K562 (cell line): ENCODE results near the gene PRKAR1B. TPM values are rescaled to one million over a fixed set of nuclear protein-coding genes. Genes with fewer than 3 reads are reported as not detected.
A peak's percentile ranks its signal among the peaks of the same experiment; 100 is the strongest.

ENCODE experiments used
- ATAC-seq: fragments of 200-7000 bp; cut with Tn5 transposase; 3 replicates; pipeline ENCODE4 v1.9.1; 2020; ENCODE audit warnings: moderate library complexity
- BruUV-seq: library from RNA; stranded (reverse); fragments of 400-500 nt; replicated peaks from 2 replicates; lab custom pipeline; 2021; lab: Mats Ljungman, UMichigan
- CTCF ChIA-PET: fragments of 300-600 bp; formaldehyde crosslinking; extraction: SDS; loops from one replicate; lab custom pipeline; 2021; ENCODE audit warnings: low intra/inter-chr PET ratio; lab: Yijun Ruan, JAX
- POLR2A ChIA-PET: fragments of 300-600, 350-650 bp; sonication (Branson Sonifier 250); formaldehyde crosslinking; extraction: SDS; loops from one replicate; lab custom pipeline; 2021; ENCODE audit warnings: antibody characterized with exemption, inconsistent platforms; lab: Yijun Ruan, JAX
- DNase-seq, 4 experiments: peaks; one replicate each; pipeline versions ENCODE4 v3.0.0 to v3.0.0-alpha.2; 2011 to 2018; ENCODE audit warnings: low spot score in 3 of 4, mixed read lengths in 3 of 4; ENCODE audit errors: extremely low read depth in 1 of 4
- FAIRE-seq: peaks from 2 replicates; lab custom pipeline; 2011; peaks lifted over from hg19 to GRCh38; lab: Jason Lieb, UNC
- H2AFZ ChIP-seq: 2 replicates; pipeline ENCODE4 v1.6.0; 2011; ENCODE audit warnings: low read depth, low read length, control low read depth, inconsistent platforms
- H3K27ac ChIP-seq: fragments of 200-600 bp; 3 replicates; pipeline ENCODE4 v1.8.0; 2011; ENCODE audit warnings: low read depth, mild to moderate bottlenecking, control low read depth, inconsistent platforms, low read length, moderate library complexity, mixed read lengths; ENCODE audit errors: extremely low read depth
- H3K27me3 ChIP-seq, 2 experiments: fragments of 300-600 bp in 1 of 2; 2 replicates in 1 of 2; 3 replicates in 1 of 2; pipeline versions ENCODE4 v1.6.0 to v1.8.0; 2011; ENCODE audit warnings: inconsistent platforms in 2 of 2, low read length in 2 of 2, mild to moderate bottlenecking in 1 of 2, mixed read lengths in 1 of 2, moderate library complexity in 1 of 2; ENCODE audit not compliant: control insufficient read depth in 2 of 2, insufficient read depth in 2 of 2
- H3K36me3 ChIP-seq: fragments of 300-600 bp; 3 replicates; pipeline ENCODE4 v1.8.0; 2011; ENCODE audit warnings: mild to moderate bottlenecking, low read length, inconsistent platforms; ENCODE audit not compliant: control insufficient read depth, insufficient read depth
- H3K4me1 ChIP-seq, 2 experiments: fragments of 200-600 bp in 1 of 2; replicated peaks in 1 of 2; 2 replicates in 1 of 2; 3 replicates in 1 of 2; pipeline versions ENCODE4 v1.5.1 to v1.8.0; 2011; ENCODE audit warnings: inconsistent platforms in 2 of 2, low read length in 2 of 2, mild to moderate bottlenecking in 1 of 2, mixed read lengths in 1 of 2, moderate library complexity in 1 of 2; ENCODE audit not compliant: control insufficient read depth in 2 of 2, insufficient read depth in 2 of 2
- H3K4me2 ChIP-seq: 2 replicates; pipeline ENCODE4 v1.6.1; 2011; ENCODE audit warnings: low read length, control low read depth, inconsistent platforms, mixed read lengths; ENCODE audit not compliant: insufficient read depth
- H3K4me3 ChIP-seq: fragments of 200-600 bp; sonication (generic), shearing (Covaris generic); 2 replicates; pipeline ENCODE4 v1.5.1; 2016; ENCODE audit warnings: control low read depth, inconsistent platforms
- H3K79me2 ChIP-seq: fragments of 200-600 bp; 3 replicates; pipeline ENCODE4 v1.8.0; 2011; ENCODE audit warnings: low read length, inconsistent platforms; ENCODE audit not compliant: control insufficient read depth, insufficient read depth
- H3K9ac ChIP-seq, 2 experiments: 2 replicates each; pipeline versions ENCODE4 v1.6.0 to v1.6.1; 2011; ENCODE audit warnings: low read depth in 2 of 2, low read length in 2 of 2, control low read depth in 1 of 2, inconsistent platforms in 1 of 2, mild to moderate bottlenecking in 1 of 2, mixed read lengths in 1 of 2; ENCODE audit not compliant: insufficient read depth in 1 of 2
- H3K9me1 ChIP-seq: one replicate; pipeline ENCODE4 v1.6.0; 2011; ENCODE audit warnings: inconsistent platforms, mild to moderate bottlenecking, low read length, moderate library complexity; ENCODE audit not compliant: control insufficient read depth, insufficient read depth
- H3K9me3 ChIP-seq: replicated peaks from 2 replicates; pipeline ENCODE4 v1.5.1; 2011; ENCODE audit warnings: low read depth, low read length, inconsistent platforms; ENCODE audit not compliant: control insufficient read depth, insufficient read depth
- H4K20me1 ChIP-seq: replicated peaks from 2 replicates; pipeline ENCODE4 v1.6.1; 2011; ENCODE audit warnings: low read length, inconsistent platforms, mixed read lengths; ENCODE audit not compliant: control insufficient read depth, insufficient read depth
- C11orf30 ChIP-seq: fragments of 450-650 bp; IDR thresholded peaks from 2 replicates; pipeline ENCODE4 v1.6.1; 2016; ENCODE audit warnings: low read depth, mild to moderate bottlenecking
- ETV5 ChIP-seq: sonication (generic); formaldehyde crosslinking; IDR thresholded peaks from 2 replicates; pipeline ENCODE4 v1.4.0; 2020; ENCODE audit warnings: low read depth, mild to moderate bottlenecking, missing genetic modification reagents
- ILK ChIP-seq: fragments of 450-650 bp; IDR thresholded peaks from 2 replicates; pipeline ENCODE4 v1.6.1; 2016; ENCODE audit warnings: missing genetic modification characterization, low read depth, mild to moderate bottlenecking, missing compliant biosample characterization, moderate library complexity, borderline replicate concordance
- MEF2A ChIP-seq: IDR thresholded peaks from 2 replicates; pipeline ENCODE4 v1.6.1; 2011; ENCODE audit warnings: low read depth, mild to moderate bottlenecking, low read length, moderate library complexity; ENCODE audit not compliant: control insufficient read depth
- MEF2D ChIP-seq: conservative IDR thresholded peaks from 2 replicates; pipeline ENCODE4 v1.6.1; 2016; ENCODE audit warnings: low read depth, missing genetic modification characterization, missing compliant biosample characterization
- RB1 ChIP-seq: fragments of 450-650 bp; IDR thresholded peaks from 2 replicates; pipeline ENCODE4 v1.6.1; 2017; ENCODE audit warnings: low read depth, mild to moderate bottlenecking
- RBFOX2 ChIP-seq: fragments of 200-400 bp; formaldehyde crosslinking; IDR thresholded peaks from 2 replicates; pipeline ENCODE4 v1.6.1; 2017; ENCODE audit warnings: low read depth, mild to moderate bottlenecking, low read length, moderate library complexity
- SRSF9 ChIP-seq: fragments of 200-400 bp; formaldehyde crosslinking; IDR thresholded peaks from 2 replicates; pipeline ENCODE4 v1.6.1; 2017; ENCODE audit warnings: low read depth, low read length, borderline replicate concordance
- ZNF133 ChIP-seq: fragments of 250-450 bp; sonication (Bioruptor Pico); IDR thresholded peaks from 2 replicates; pipeline ENCODE4 v1.4.0; 2020; ENCODE audit warnings: mild to moderate bottlenecking
- WGBS: fragments of 100-300 bp; shearing (Covaris generic); methylation state at CpG from one replicate; pipeline ENCODE4 v1.1.6; 2016; ENCODE audit warnings: low coverage, mixed read lengths; ENCODE audit not compliant: insufficient coverage; ENCODE audit errors: missing lambda C conversion rate; 5-methylcytosine and 5-hydroxymethylcytosine counted together
- in situ Hi-C: fragments of 300-500 bp; cut with MboI; formaldehyde crosslinking; loops from 4 replicates; pipeline ENCODE4 v1.15.0; 2018; ENCODE audit warnings: inconsistent platforms, mixed read lengths
- intact Hi-C: fragments of 100-400 bp; cut with micrococcal nuclease; formaldehyde crosslinking; loops from 2 replicates; pipeline ENCODE4 v1.14.2; 2022
- polyA plus RNA-seq, 8 experiments: library from polyadenylated mRNA; depleted of rRNA in 4 of 8; stranded (reverse) in 5 of 8; unstranded in 3 of 8; fragments of >200 nt; fragmentation: Nextera tagmentation in 2 of 8; fragmentation: Illumina TruSeq in 1 of 8; extraction: Ambion mirVana in 2 of 8; extraction: Trizol in 1 of 8; gene quantifications; 2 replicates each; pipeline versions ENCODE4 v1.2.1 to v1.2.3, GENCODE V29; 2011 to 2014; ENCODE audit warnings: inconsistent platforms in 1 of 8, missing spikeins in 1 of 8
- total RNA-seq, 7 experiments: library from RNA; depleted of rRNA in 6 of 7; stranded (reverse); fragments of >200 nt in 6 of 7; fragmentation: Illumina TruSeq in 2 of 7; extraction: Trizol in 2 of 7; gene quantifications; 2 replicates each; pipeline versions ENCODE4 v1.2.1 to v1.2.3, GENCODE V29; 2011 to 2021; ENCODE audit warnings: low replicate concordance in 1 of 7

The PRKAR1B gene
- total and polyA plus RNA-seq, 9 of the 15 experiments (the other 6 are each of a cell fraction or from before 2014, with no cell fraction given), result 0.99 to 30.5 (median 12.7) TPM

GRCh38 chr7:730501-731439 lies 3.7 kb upstream of the PRKAR1B start:
- in situ Hi-C loops (no loop called here), intact Hi-C loops (no loop called here)
- Histone ChIP-seq H3K9me1 (no peaks in the 10 kb centered on the region), H4K20me1 (0 out of 2 replicates have a peak, but pooled peaks cover 4% of the 10 kb centered on the region), H3K79me2 (peaks cover 92% of the 10 kb centered on the region), H3K9me3 (peaks cover 17% of the 10 kb centered on the region), H3K27me3 (no peaks in the 10 kb centered on the region), H3K4me2 (no peak overlapping the region), H3K9ac (0 out of 4 replicates have a peak overlapping the region, but pooled peaks of 1 of the 2 experiments have one; percentile 4), H3K4me1 (peaks cover 9 to 40% of the 10 kb centered on the region in 2 experiments; a peak in 4 of 5 replicates), H2AFZ (no peak overlapping the region), H3K27ac (no peak overlapping the region; the same call in 2 of the 3 replicates), H3K36me3 (peaks cover 72% of the 10 kb centered on the region), H3K4me3 (no peak overlapping the region)
- BruUV-seq, result no TSS peak
- FAIRE-seq, result no peak
- ChIA-PET CTCF (no interaction called here), POLR2A (interaction anchor here (0.8 kb wide), 1 partner anchor 86 kb away, joined by 4 read pairs; no protein-coding TSS in a partner anchor)
- 89% methylated on average over 19 of the region's 23 CpGs for WGBS
- peak; percentile 94 for TF ChIP-seq MEF2D (tag)
- TF ChIP-seq MEF2A, result peak; percentile 43; the same call in 1 of the 2 replicates
- no peak for TF ChIP-seq ZNF133 (CRISPR knock-in tag)
- no peak for TF ChIP-seq ILK (tag)
- no peak for TF ChIP-seq RB1
- no peak for TF ChIP-seq C11orf30
- TF ChIP-seq ETV5 (CRISPR knock-in tag), result no peak
- TF ChIP-seq RBFOX2, result peak; percentile 42; the same call in 1 of the 2 replicates
- no peak for TF ChIP-seq SRSF9
- no peak for ATAC-seq
- DNase-seq, result no peak
